ENCODE data around the gene CLPTM1L.
"Not testable (repeated sequence)": the region's sequence is repeated elsewhere in the genome, so short reads cannot be mapped to it uniquely, and the experiment has no call there.

CLPTM1L gene

DNA sequence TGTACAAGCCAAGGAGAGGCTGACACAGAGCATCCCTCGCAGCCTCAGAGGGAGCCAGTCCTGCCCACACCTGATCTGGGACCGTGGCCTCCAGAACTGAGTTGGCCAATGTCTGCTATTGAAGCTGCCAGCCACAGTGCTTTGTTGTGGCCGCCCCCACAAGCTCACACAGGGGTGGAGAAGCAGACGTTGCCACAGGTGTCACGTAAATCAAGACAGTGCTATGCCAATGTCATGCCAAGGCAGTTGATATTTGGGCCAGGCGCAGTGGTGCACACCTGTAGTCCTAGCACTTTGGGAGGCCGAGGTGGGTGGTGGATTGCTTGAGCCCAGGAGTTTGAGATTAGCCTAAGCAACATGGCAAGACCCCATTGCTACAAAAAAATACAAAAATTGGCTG, 32.7 kb downstream of the CLPTM1L start:
- no peak for DNase-seq

DNA sequence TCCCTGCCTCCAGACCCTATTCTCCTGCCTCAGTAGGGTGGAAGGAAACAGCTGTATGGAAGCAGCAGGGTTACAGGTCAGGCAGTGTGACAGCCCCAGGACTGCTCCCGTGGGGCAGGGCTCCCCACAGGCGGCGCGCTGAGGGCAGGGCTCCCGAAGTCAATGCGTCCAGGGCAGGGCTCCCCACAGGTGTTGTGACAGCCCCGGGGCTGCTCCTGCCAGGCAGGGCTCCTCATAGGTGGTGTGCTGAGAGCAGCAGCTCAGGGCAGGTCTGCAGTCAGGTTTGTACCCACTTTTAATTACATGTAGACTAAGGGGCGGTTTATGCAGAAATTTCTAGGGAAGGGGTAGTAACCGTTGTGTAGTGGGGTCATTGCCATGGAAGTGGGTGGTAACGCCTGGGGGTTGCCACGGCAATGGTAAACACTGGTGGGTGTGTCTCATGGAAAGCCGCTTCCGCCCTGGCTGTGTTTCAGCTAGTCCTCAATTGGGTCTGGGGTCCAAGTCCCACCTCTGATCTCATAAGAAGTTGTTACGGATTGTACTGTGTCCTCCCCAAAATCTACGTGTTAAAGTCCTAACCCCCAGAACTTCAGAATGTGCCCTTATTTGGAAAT, 33.4 kb downstream of the CLPTM1L start:
- DNase-seq, result no peak

DNA sequence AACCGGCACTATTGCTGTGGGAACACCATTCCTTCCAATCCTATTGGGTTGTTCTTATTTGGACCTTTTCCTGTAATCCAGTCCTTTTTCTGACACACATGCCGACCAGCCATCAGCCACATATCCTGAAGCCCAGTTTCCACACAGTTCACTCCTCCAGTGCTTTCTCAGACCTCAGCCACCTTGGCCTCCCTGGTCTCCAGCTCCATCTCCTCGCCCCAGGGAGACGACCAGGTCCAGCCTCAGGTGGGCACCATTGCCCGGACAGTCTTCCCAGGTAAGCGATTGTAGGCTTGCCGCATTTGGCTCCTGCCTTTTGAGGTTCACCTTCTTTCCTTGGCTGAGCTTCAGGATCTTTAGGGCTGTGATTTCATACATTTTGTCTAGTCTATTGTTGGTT, 34.8 kb downstream of the CLPTM1L start:
- DNase-seq, result no peak

DNA sequence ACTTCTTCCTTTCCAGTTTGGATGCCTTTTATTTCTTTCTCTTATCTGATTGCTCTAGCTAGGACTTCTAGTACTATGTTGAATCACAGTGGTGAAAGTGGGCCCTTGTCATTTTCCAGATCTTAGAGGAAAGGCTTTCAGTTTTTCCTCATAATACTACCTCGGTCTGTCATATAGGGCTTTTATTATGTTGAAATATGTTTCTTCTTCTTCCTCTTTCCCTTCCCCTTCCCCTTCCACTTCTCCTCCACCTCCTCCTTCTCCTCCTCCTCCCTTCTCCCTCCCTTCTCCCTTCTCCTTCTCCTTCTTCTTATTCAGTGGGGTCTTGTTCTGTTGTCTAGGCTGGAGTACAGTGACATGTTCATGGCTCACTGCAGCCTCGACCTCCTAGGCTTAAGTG, 40.9 kb downstream of the CLPTM1L start:
- no peak for DNase-seq

DNA sequence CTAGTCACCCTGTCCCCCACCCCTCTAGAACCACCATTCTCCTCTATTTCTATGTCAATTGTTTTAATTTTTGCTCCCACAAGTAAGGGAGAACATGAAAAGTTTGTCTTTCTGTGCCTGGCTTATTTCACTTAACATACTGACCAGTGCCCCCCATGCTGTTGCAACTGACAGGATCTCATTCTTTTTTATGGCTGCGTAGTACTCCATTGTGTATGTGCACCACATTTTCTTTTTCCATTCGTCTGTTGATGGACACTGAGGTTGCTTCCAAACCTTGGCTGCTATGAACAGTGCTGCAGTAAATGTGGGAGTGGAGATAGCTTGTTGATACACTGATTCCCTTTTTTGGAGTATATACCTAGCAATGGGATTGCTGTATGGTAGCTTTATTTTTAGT, 42.6 kb downstream of the CLPTM1L start:
- DNase-seq, result no peak

DNA sequence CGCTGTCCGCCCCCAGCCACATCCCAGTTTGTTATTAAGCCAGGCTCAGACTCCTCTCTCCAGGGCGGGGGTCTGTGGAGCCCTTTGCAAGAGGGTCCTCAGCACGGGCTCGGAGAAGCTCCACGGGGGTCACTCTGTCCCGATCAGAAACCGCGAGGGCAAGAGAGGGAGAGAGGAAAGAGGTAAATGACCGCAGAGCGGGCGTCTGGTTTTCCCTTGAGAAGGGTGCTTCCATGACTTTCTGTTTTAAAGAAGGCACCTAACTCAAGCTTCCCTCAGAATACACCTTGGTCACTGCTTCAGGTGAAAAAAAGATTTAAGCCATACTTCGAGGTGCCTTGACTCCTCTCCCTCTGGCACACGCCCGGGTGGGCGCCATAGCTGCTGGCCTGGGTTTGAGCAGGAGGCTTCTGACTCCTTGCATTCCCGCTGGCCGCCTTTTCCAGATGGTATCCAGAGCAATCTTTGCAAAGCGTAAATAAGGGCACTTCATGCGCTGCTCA, 44.3 kb downstream of the CLPTM1L start:
- DNase-seq, result no peak

DNA sequence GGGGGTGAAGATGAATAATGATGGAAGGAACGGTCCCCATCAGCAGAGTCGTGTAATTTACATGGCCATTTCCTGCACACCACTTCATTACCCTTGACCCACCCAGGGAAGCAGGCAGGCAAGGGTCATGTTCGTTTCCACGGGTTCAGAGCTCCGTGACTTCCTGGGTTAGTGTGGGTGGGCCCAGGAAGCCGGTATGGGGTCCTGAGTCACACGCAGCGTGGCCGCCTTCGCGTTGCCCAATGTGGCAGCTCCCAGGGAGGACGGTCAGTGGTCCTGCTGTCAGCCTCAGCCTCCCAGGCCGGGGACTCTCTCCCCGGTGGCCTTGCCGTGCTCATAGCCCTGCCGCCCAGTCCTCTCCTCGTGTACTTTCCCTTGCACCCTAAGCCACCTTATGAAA, 44.9 kb downstream of the CLPTM1L start:
- DNase-seq, result no peak

DNA sequence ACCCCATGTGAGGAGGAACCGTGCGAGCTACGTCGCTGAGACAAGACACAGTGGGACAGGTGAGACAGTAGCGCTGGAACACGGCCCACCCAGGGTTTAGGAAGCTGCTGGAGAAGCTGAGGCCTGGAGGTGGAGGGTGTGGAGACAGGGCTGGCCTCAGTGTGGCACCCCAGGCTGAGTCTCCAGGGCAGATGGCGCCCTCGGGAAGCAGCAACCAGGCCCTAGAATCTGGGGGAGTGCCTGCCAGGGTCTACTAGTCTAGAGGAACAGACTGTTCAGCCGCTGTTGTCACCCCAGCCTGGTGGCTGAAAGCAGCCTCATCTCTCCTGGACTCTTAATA, 45.4 kb downstream of the CLPTM1L start:
- no peak for DNase-seq

DNA sequence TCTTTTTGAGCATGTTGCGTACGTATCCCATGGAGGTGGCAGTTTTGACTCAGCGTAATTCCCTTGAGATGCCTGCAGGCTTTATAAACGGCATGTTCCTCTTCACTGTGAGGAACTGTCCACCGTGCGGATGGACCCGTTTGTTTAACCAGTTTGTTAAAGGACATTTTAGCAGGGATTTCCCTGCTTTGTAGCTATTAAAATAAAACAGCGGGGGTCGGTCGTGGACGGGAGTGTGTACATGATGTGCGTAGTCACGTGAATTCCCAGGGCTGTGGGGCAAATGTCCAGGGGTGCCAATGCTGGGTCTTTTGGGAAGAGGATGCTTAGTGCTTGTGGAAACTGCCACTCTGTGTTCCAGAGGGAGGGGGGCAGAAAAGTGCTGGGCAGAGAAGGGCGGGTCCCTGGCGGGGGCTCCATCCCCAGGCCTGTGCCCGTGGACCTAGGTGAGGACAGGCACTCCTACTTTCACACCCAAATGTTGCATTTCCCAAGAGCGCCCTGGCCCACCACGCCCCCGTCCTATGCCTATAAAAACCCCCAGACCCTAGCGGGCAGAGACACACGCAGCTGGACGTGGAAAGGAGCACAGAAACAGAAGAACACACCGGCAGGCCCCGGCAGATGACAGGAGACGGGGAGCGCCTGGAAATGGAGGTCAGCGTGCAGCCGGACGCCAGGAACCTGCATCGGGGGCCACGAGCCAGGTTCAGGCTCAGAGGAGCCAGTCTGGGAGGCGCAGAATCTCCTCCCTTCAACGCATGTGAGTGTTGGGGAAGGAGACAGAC, 46.0 kb downstream of the CLPTM1L start:
- no peak for DNase-seq

DNA sequence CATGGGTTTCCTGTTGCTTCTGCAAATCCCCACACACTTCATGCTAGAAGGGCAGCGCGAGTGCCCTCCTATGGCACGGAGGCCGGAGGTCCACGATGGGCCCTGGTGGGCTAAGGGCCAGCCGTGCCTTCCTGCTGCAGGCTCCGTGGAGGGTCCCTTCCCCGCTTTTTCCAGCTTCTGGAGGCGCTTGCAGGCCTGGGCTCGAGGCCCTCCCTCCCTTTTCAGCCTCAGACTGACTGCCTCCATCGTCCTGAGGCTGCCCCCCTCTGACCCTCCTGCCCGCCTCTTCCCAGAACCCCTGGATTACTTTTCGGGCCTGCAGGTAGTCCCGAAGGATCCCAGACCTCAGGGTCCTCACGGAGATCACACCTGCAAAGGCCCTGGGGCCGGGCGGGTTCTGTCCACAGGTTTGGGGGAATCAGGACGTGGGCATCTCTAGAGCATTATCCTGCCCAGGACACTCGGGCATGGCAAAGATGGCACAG, 46.8 kb downstream of the CLPTM1L start:
- DNase-seq, result no peak

DNA sequence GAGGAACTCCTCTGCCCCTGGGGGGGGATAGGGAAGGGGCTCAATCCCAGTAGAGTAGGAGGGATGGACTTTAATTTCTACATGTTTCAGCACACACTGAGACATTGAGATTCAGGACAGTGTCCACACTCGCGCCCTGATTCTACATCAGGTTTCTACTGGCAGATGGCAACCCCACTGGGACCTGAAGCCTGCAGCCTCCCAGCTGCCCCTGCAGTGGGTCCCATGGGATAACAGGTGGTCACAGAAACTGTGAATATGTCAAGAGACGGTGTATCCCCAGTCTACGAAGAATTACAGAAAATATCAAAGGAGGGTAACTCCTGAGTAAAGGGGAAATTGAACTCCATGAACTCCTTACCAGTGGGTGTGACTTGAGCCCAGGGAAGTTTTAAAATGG, 47.7 kb downstream of the CLPTM1L start:
- peak; percentile 35 for DNase-seq

DNA sequence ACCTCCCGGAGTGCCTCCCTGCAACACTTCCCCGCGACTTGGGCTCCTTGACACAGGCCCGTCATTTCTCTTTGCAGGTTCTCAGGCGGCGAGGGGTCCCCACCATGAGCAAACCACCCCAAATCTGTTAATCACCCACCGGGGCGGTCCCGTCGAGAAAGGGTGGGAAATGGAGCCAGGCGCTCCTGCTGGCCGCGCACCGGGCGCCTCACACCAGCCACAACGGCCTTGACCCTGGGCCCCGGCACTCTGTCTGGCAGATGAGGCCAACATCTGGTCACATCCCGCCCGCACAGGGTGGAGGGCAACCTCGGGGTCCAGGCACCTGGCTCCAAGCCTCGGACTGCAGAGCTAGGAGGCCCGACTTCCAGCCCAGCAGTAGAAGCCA, 49.3 kb downstream of the CLPTM1L start:
- DNase-seq, result no peak

DNA sequence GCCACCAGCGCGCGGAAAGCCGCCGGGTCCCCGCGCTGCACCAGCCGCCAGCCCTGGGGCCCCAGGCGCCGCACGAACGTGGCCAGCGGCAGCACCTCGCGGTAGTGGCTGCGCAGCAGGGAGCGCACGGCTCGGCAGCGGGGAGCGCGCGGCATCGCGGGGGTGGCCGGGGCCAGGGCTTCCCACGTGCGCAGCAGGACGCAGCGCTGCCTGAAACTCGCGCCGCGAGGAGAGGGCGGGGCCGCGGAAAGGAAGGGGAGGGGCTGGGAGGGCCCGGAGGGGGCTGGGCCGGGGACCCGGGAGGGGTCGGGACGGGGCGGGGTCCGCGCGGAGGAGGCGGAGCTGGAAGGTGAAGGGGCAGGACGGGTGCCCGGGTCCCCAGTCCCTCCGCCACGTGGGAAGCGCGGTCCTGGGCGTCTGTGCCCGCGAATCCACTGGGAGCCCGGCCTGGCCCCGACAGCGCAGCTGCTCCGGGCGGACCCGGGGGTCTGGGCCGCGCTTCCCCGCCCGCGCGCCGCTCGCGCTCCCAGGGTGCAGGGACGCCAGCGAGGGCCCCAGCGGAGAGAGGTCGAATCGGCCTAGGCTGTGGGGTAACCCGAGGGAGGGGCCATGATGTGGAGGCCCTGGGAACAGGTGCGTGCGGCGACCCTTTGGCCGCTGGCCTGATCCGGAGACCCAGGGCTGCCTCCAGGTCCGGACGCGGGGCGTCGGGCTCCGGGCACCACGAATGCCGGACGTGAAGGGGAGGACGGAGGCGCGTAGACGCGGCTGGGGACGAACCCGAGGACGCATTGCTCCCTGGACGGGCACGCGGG, 49.9 kb downstream of the CLPTM1L start, which contains the start of gene TERT:
TERT (minus strand) TSS at position 234 of the 815 bp plus-strand sequence; CDS start at position 155, 79 bp downstream.
- DNase-seq, result no peak

DNA sequence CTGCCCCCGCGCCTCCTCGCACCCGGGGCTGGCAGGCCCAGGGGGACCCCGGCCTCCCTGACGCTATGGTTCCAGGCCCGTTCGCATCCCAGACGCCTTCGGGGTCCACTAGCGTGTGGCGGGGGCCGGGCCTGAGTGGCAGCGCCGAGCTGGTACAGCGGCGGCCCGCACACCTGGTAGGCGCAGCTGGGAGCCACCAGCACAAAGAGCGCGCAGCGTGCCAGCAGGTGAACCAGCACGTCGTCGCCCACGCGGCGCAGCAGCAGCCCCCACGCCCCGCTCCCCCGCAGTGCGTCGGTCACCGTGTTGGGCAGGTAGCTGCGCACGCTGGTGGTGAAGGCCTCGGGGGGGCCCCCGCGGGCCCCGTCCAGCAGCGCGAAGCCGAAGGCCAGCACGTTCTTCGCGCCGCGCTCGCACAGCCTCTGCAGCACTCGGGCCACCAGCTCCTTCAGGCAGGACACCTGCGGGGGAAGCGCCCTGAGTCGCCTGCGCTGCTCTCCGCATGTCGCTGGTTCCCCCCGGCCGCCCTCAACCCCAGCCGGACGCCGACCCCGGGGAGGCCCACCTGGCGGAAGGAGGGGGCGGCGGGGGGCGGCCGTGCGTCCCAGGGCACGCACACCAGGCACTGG, 50.6 kb downstream of the CLPTM1L start:
- no peak for DNase-seq

DNA sequence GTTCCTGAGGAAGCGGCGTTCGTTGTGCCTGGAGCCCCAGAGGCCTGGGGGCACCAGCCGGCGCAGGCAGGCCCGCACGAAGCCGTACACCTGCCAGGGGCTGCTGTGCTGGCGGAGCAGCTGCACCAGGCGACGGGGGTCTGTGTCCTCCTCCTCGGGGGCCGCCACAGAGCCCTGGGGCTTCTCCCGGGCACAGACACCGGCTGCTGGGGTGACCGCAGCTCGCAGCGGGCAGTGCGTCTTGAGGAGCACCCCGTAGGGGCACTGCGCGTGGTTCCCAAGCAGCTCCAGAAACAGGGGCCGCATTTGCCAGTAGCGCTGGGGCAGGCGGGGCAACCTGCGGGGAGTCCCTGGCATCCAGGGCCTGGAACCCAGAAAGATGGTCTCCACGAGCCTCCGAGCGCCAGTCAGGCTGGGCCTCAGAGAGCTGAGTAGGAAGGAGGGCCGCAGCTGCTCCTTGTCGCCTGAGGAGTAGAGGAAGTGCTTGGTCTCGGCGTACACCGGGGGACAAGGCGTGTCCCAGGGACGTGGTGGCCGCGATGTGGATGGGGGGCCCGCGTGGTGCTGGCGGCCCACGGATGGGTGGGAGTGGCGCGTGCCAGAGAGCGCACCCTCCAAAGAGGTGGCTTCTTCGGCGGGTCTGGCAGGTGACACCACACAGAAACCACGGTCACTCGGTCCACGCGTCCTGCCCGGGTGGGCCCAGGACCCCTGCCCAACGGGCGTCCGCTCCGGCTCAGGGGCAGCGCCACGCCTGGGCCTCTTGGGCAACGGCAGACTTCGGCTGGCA, 51.3 kb downstream of the CLPTM1L start:
- DNase-seq, result no peak

DNA sequence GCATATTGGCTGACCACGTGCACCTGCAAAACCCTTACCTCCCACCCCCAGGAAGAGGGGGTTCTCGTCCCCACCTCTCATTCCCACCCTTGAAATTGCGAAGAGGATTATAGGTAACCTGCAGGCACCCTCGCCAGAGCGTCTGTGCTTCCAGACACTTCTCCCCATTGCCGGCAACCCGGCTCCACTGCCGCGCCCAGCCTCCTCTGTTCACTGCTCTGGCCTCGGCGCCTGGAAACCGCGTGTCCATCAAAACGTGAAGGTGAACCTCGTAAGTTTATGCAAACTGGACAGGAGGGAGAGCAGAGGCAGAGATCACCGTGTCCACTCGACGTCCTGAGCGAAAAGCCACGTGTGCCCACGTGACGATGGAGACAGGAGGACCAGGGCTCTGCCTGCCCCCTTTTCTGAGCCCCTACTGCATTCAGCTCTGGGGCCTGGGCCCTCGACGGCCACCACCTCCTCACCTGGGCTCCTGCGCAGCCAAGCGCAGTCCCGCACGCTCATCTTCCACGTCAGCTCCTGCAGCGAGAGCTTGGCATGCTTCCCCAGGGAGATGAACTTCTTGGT, 52.0 kb downstream of the CLPTM1L start:
- DNase-seq, result no peak

DNA sequence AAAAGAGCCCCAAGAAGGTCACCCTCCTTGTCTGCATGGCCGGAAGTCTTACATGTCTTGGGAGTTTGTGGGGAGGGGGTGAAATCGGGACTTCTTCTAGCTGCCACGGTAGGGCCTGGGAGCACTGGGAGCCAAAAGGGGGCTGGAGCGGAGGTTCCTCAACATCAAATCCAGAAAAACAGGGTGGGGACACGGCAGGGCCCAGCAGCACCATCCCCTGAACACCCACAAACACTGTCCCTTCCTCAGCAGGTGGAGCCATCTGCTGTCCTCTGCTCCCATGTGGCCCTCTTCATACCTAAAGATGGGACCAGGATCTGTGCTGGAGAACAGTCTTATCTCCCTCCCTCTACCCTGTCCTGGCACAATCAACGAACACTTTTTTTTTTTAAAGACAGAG, 52.8 kb downstream of the CLPTM1L start:
- no peak for DNase-seq

DNA sequence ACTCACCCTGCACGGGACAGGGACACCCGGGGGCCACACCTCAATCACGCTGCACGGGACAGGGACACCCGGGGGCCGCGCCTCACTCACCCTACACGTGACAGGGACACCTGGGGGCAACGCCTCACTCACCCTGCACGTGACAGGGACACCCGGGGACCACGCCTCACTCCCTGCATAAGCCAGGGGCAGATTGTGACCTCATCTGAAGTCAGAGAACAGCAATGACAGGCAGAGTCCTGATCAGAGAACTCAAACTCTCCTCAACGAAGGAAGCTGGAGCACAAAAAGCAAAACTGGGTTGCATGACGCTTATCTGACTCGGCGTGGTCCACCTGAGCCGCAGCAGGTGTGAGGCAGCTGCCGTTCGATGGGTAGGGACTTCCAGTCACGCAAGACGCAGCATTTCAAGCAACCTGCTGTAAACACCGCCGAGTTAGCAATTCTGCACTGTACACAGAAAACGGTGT, 53.3 kb downstream of the CLPTM1L start:
- no peak for DNase-seq

DNA sequence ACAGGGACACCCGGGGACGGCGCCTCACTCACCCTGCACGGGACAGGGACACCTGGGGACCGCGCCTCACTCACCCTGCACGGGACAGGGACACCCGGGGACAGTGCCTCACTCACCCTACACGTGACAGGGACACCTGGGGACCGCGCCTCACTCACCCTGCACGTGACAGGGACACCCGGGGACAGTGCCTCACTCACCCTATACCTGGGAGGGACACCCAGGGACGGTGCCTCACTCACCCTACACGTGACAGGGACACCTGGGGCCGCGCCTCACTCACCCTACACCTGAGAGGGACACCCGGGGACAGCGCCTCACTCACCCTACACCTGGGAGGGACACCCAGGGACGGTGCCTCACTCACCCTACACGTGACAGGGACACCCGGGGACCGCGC, 53.9 kb downstream of the CLPTM1L start:
- not testable (repeated sequence) for DNase-seq

DNA sequence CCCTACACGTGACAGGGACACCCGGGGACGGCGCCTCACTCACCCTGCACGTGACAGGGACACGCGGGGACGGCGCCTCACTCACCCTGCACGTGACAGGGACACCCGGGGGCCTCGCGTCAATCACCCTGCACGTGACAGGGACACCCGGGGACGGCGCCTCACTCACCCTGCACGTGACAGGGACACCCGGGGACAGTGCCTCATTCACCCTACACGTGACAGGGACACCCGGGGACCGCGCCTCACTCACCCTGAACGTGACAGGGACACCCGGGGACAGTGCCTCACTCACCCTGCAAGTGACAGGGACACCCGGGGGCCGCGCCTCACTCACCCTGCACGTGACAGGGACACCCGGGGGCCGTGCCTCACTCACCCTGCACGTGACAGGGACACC, 55.3 kb downstream of the CLPTM1L start:
- DNase-seq, result not testable (repeated sequence)

DNA sequence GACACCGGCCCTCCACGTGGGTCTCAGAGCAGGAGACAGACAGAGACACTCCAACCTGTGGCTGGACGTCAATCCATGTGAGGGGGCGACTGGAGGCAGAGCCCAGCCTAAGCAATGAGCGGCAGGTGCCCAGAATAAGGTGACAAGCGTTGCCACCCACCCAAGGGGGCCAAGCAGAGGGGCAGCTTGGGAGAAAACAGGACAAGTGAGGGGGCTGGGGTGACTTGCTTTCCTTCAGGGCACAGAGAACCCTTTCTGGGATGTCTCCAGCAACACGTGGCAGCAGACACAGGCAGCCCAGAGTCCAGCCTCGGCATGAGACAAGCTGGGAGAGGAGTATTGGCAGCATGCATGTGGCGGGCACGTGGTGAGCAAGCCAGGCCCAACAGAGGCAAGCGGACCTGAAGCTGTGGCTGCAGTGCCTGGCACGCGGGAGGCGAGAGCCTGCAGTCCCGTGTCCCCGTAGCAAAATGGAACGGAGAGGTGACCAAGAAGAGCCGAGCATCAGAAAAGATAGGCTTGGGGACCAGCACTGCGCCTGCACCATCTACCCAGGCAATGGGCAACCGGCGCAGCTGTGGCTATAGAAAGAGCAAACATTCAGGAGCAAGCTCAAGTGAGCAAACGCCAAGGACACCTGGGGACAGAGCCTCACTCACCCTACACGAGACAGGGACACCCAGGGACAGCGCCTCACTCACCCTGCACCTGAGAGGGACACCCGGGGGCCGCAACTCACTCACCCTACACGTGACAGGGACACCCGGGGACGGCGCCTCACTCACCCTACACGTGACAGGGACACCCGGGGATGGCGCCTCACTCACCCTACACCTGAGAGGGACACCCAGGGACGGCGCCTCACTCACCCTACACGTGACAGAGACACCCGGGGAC, 56.2 kb downstream of the CLPTM1L start:
- no peak for DNase-seq

Data from NCI-H1436 treated with DMSO at 0.1 percent for 48 hours (cell line).